ENCODE measurements around the gene ESYT2.
"Not testable (repeated sequence)": the region's sequence is repeated elsewhere in the genome, so short reads cannot be mapped to it uniquely, and the experiment has no call there.

Gene ESYT2

DNA sequence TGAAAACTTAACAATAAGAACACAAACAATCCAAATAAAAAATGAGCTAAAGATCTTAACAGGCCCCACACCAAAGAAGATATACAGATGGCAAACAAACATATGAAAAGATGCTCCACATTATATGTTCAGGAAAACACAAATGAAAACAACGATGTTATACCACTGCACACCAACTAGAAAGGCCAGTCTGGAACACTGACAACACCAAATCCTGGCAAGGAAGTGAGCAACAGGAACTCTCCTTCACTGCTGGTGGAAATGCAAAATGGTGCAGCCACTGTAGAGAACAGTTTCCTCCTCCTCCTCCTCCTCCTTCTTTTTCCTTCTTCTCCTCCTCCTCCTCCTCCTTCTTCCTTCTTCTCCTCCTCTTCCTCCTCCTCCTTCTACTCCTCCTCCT, 112.5 kb downstream of the ESYT2 start:
- H3K27me3 ChIP-seq (ENCODE audit: control insufficient read depth, insufficient read depth, low read length, poor library complexity, severe bottlenecking): peaks cover 3% of the 10 kb centered on the region
- WGBS, 2 experiments: 93 to 94% methylated on average over 1 of the region's 1 CpG

DNA sequence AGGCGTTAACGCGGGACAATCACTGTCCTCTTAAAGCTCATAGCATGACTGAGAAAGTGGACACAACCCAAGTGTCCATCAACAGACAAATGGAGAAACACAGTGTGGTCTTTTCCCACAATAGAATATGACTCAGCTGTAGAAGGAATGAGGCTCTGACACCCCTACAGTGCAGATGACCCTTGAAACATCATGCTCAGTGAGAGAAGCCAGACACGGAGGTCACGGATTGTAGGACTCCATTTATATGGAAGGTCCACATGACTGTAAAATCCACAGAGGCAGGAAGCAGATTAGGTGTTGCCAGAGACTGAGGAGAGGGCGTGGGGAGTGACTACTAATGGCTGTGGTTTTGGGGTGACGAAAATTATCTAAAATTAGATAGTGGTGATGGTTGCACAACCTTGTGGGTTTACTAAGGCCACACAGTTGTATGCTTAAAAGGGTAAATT, 118.6 kb downstream of the ESYT2 start:
- 95 to 96% methylated on average over 7 of the region's 7 CpGs for WGBS, 2 experiments
- Histone ChIP-seq H3K27ac (ENCODE audit: insufficient read depth, low read depth, low read length, poor library complexity, severe bottlenecking) (no peak overlapping the region), H3K4me3 (ENCODE audit: insufficient read depth, low read depth, low read length) (no peak overlapping the region), H3K36me3 (ENCODE audit: control insufficient read depth, insufficient read depth, low read length) (no peaks in the 10 kb centered on the region), H3K4me1 (ENCODE audit: control insufficient read depth, insufficient read depth, low read length) (no peaks in the 10 kb centered on the region), H3K9me3 (ENCODE audit: control insufficient read depth, low read length) (no peaks in the 10 kb centered on the region), H3K27me3 (ENCODE audit: control insufficient read depth, insufficient read depth, low read length, poor library complexity, severe bottlenecking) (no peaks in the 10 kb centered on the region)

More for the DNA sequence above, 112.5 kb downstream of the ESYT2 start:
- Histone ChIP-seq H3K9me3 (ENCODE audit: control insufficient read depth, low read length) (no peaks in the 10 kb centered on the region), H3K4me3 (ENCODE audit: insufficient read depth, low read depth, low read length) (no peak overlapping the region), H3K4me1 (ENCODE audit: control insufficient read depth, insufficient read depth, low read length) (no peaks in the 10 kb centered on the region), H3K27ac (ENCODE audit: insufficient read depth, low read depth, low read length, poor library complexity, severe bottlenecking) (no peak overlapping the region), H3K36me3 (ENCODE audit: control insufficient read depth, insufficient read depth, low read length) (no peaks in the 10 kb centered on the region)

DNA sequence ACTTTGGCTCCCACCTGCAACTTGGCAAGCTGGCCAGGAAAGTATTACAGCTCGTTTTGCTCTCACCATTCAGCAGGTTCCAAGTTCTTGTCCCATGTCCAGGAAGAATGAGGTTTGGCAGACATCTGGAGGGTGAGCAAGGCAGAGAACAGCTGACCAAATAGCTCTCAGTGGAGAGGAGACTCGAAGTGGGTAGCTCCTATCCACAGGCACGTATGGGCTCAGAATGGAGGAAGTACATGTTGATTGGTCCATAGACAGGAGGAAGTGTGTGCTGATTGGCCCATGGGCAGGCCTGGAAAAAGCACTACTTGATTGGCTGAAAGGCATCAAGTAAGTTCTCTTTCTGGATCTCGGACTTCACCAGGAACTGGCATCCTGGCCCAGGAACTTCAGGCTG, 121.7 kb downstream of the ESYT2 start:
- H3K4me1 ChIP-seq (ENCODE audit: control insufficient read depth, insufficient read depth, low read length): peaks cover 13% of the 10 kb centered on the region
- H3K36me3 ChIP-seq (ENCODE audit: control insufficient read depth, insufficient read depth, low read length): no peaks in the 10 kb centered on the region
- H3K27me3 ChIP-seq (ENCODE audit: control insufficient read depth, insufficient read depth, low read length, poor library complexity, severe bottlenecking): no peaks in the 10 kb centered on the region
- H3K27ac ChIP-seq (ENCODE audit: insufficient read depth, low read depth, low read length, poor library complexity, severe bottlenecking): no peak overlapping the region
- WGBS, 2 experiments: 63 to 65% methylated on average over 4 of the region's 4 CpGs
- H3K9me3 ChIP-seq (ENCODE audit: control insufficient read depth, low read length): no peaks in the 10 kb centered on the region
- no peak overlapping the region for H3K4me3 ChIP-seq (ENCODE audit: insufficient read depth, low read depth, low read length)

DNA sequence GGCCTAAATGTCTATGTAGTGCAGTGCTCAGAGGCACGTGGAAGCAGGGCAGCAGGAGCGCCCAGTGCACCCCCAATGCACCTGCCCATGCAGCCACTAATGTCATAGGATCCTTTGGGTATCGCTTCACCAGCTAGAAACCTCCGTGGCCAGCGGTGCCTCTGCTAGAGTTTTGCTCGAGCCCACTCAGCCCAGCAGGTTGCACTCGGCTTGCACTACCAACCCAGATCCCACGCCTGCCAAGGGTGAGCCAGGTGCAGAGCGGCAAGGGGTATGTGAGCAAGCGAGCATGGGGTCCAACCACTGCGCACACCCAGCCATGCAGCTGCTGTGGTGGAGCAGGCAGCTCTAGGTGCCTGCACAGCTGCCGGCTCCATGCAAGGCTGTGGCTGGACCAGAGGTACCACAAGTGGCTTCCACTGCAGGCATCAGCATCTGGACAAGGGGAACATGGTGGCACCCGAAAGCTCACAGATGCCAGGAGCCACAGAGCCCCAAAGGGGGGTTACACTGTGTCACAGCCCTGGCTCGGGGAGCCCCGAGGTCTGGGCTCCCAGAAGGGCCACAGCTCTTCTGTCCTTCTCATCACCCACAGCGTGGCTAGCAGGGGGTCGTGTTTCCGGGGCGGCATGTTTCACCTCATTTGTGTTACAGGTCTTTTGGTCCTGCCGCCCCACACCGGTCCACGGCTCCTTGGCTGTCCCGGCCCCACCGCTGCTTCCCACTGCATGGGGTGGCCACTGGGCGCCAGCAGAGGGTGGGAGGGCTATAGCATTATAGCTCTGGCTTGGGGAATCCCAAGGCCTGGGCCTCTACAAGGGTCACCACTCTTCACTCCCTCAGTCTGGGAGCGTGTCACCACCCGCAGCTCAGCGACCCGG, 122.4 kb downstream of the ESYT2 start:
- Histone ChIP-seq H3K36me3 (ENCODE audit: control insufficient read depth, insufficient read depth, low read length) (no peaks in the 10 kb centered on the region), H3K4me1 (ENCODE audit: control insufficient read depth, insufficient read depth, low read length) (peaks cover 15% of the 10 kb centered on the region), H3K27me3 (ENCODE audit: control insufficient read depth, insufficient read depth, low read length, poor library complexity, severe bottlenecking) (no peaks in the 10 kb centered on the region), H3K4me3 (ENCODE audit: insufficient read depth, low read depth, low read length) (no peak overlapping the region), H3K9me3 (ENCODE audit: control insufficient read depth, low read length) (no peaks in the 10 kb centered on the region), H3K27ac (ENCODE audit: insufficient read depth, low read depth, low read length, poor library complexity, severe bottlenecking) (no peak overlapping the region)
- 95% methylated on average over 29 of the region's 29 CpGs for WGBS, 2 experiments

GRCh38 chr7:158706273-158706704, 123.0 kb downstream of the ESYT2 start:
- H3K4me3 ChIP-seq (ENCODE audit: insufficient read depth, low read depth, low read length): no peak overlapping the region
- WGBS, 2 experiments: 92 to 94% methylated on average over 5 of the region's 5 CpGs
- peaks cover 15% of the 10 kb centered on the region for H3K4me1 ChIP-seq (ENCODE audit: control insufficient read depth, insufficient read depth, low read length)
- peaks cover 6% of the 10 kb centered on the region for H3K36me3 ChIP-seq (ENCODE audit: control insufficient read depth, insufficient read depth, low read length)
- H3K27me3 ChIP-seq (ENCODE audit: control insufficient read depth, insufficient read depth, low read length, poor library complexity, severe bottlenecking): no peaks in the 10 kb centered on the region
- no peak overlapping the region for H3K27ac ChIP-seq (ENCODE audit: insufficient read depth, low read depth, low read length, poor library complexity, severe bottlenecking)
- no peaks in the 10 kb centered on the region for H3K9me3 ChIP-seq (ENCODE audit: control insufficient read depth, low read length)

GRCh38 chr7:158705234-158705850, 124.0 kb downstream of the ESYT2 start:
- H3K4me1 ChIP-seq (ENCODE audit: control insufficient read depth, insufficient read depth, low read length): peaks cover 15% of the 10 kb centered on the region
- WGBS, 2 experiments: 19 to 20% methylated on average over 22 of the region's 22 CpGs
- no peaks in the 10 kb centered on the region for H3K27me3 ChIP-seq (ENCODE audit: control insufficient read depth, insufficient read depth, low read length, poor library complexity, severe bottlenecking)
- H3K27ac ChIP-seq (ENCODE audit: insufficient read depth, low read depth, low read length, poor library complexity, severe bottlenecking): no peak overlapping the region
- no peaks in the 10 kb centered on the region for H3K9me3 ChIP-seq (ENCODE audit: control insufficient read depth, low read length)
- H3K4me3 ChIP-seq (ENCODE audit: insufficient read depth, low read depth, low read length): peak overlapping the region; percentile 96
- H3K36me3 ChIP-seq (ENCODE audit: control insufficient read depth, insufficient read depth, low read length): peaks cover 13% of the 10 kb centered on the region

DNA sequence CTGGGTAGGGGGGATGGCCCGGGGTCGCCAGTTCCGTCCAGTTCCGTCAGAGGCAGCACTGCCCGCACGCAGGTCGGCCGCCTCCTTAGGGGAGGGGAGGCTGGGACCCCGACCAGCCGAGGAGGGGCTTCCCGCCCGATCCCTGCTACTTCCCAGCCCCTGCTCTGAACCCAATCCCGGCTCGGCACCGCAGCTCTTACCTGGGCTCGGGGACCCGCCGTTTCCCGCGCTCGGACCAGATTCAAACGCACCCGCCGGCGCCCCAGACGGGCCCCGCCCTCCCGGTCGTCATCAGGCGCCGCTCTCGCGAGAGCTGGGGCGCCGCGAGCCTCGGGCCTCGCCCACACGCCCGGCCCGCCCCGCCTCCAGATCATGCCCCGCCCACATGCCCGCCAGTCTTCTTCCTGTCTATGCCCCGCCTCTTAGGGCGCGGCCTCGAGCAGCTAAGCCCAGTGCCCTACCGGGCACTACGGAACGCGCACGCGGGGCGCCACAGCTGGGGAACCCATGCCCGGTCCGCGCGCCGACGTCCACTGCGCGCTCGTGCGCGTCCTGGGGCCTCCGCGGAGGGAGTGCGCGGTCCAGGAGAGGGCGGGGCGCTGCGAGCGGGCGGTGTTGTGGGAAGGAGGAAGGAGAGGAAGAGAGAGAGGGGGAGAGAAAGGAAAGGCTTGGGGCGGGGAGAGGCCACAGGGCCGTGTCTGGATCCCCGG, 124.6 kb downstream of the ESYT2 start, which contains the start of gene NCAPG2:
Gene NCAPG2, minus strand, starts transcription at position 281 of the 710 bp plus-strand sequence. CDS start 2,905 bp downstream, outside the sequence.
- WGBS, 2 experiments: 0 to 1% methylated on average over 78 of the region's 78 CpGs
- Histone ChIP-seq H3K27ac (ENCODE audit: insufficient read depth, low read depth, low read length, poor library complexity, severe bottlenecking) (peak within 1 kb of the TSS; percentile 30), H3K27me3 (ENCODE audit: control insufficient read depth, insufficient read depth, low read length, poor library complexity, severe bottlenecking) (no peaks in the 10 kb centered on the region), H3K4me3 (ENCODE audit: insufficient read depth, low read depth, low read length) (peak within 1 kb of the TSS; percentile 96), H3K36me3 (ENCODE audit: control insufficient read depth, insufficient read depth, low read length) (peaks cover 13% of the 10 kb centered on the region), H3K4me1 (ENCODE audit: control insufficient read depth, insufficient read depth, low read length) (peaks cover 15% of the 10 kb centered on the region), H3K9me3 (ENCODE audit: control insufficient read depth, low read length) (no peaks in the 10 kb centered on the region)

DNA sequence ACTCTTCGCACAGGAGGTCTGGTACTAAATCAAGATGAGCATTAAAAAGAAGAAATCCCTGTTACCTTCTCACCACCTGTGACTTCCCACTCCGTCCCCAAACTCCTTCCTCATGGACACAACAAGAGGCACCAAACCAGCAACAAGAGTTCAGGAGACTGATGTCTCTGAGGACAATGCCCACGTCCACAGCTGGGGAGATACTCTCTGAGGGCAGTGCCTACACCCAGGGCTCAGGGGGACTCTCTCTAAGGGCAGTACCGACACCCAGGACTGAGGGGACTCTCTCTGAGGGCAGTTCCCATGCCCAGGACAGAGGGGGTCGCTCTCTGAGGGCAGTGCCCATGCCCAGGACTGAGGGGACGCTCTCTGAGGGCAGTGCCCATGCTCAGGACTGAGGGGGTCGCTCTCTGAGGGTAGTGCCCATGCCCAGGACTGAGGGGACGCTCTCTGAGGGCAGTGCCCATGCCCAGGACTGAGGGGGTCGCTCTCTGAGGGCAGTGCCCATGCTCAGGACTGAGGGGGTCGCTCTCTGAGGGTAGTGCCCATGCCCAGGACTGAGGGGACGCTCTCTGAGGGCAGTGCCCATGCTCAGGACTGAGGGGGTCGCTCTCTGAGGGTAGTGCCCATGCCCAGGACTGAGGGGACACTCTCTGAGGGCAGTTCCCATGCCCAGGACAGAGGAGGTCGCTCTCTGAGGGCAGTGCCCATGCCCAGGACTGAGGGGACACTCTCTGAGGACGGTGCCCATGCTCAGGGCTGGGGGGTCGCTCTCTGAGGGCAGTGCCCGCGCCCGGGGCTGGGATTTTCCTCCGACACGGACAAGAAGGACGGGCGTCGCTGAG, 125.4 kb downstream of the ESYT2 start:
- H3K4me1 ChIP-seq (ENCODE audit: control insufficient read depth, insufficient read depth, low read length): peaks cover 15% of the 10 kb centered on the region
- not testable (repeated sequence) for H3K9me3 ChIP-seq (ENCODE audit: control insufficient read depth, low read length); H3K27me3 ChIP-seq (ENCODE audit: control insufficient read depth, insufficient read depth, low read length, poor library complexity, severe bottlenecking)
- peaks cover 15% of the 10 kb centered on the region for H3K36me3 ChIP-seq (ENCODE audit: control insufficient read depth, insufficient read depth, low read length)
- H3K4me3 ChIP-seq (ENCODE audit: insufficient read depth, low read depth, low read length): peak overlapping the region; percentile 96
- WGBS, 2 experiments: 14% methylated on average over 23 of the region's 23 CpGs
- H3K27ac ChIP-seq (ENCODE audit: insufficient read depth, low read depth, low read length, poor library complexity, severe bottlenecking): peak overlapping the region; percentile 30

GRCh38 chr7:158702944-158703343, 126.4 kb downstream of the ESYT2 start:
- peaks cover 17% of the 10 kb centered on the region for H3K36me3 ChIP-seq (ENCODE audit: control insufficient read depth, insufficient read depth, low read length)
- no peaks in the 10 kb centered on the region for H3K27me3 ChIP-seq (ENCODE audit: control insufficient read depth, insufficient read depth, low read length, poor library complexity, severe bottlenecking)
- H3K27ac ChIP-seq (ENCODE audit: insufficient read depth, low read depth, low read length, poor library complexity, severe bottlenecking): no peak overlapping the region
- H3K4me1 ChIP-seq (ENCODE audit: control insufficient read depth, insufficient read depth, low read length): peaks cover 15% of the 10 kb centered on the region
- 56 to 57% methylated on average over 3 of the region's 3 CpGs for WGBS, 2 experiments
- H3K9me3 ChIP-seq (ENCODE audit: control insufficient read depth, low read length): no peaks in the 10 kb centered on the region
- peak overlapping the region; percentile 96 for H3K4me3 ChIP-seq (ENCODE audit: insufficient read depth, low read depth, low read length)
